ENCODE measurements around the gene ATP6V0A1. TPM values are rescaled to one million over a fixed set of nuclear protein-coding genes. Genes with fewer than 3 reads are reported as not detected.

The ATP6V0A1 gene
- total and polyA plus RNA-seq, 2 experiments from 2014 or later: 23.9 to 42.3 TPM

DNA sequence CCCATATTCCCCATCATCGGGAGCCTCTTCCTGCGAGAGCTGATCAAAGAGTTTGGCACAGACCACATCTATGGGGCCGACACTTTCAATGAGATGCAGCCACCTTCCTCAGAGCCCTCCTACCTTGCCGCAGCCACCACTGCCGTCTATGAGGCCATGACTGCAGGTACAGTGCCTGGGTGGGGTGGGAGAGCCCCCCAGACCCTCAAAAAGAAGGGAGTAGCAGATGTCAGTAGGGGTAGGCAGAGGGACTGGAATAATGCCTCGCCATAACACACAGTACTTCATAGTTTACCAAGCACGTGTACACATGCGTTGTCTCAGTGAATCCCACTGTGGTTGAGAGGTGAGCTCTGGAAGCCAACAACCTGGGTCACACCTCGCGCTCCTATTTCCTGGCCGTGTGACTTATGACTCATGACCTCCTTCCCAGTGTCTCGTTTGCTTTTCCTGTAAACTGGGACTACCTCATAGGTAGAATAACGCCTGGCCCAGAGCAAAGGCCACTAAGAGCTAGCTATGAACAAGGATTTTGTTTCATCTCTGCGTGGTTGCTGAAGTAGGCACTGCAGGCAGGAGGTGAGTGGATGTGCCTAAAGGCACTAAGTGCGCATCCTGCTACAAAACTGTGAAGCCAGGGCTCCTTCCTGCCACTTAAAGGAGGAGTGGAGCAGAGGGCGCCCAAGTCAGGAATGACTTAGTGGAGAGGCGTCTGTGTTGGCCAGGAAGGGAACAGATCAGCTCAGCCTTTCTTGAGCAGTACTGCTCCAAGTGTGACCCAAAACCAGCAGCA is 82.6 kb downstream of the ATP6V0A1 start:
- Mint-ChIP-seq H3K4me3 (no peak overlapping the region), H3K36me3 (ENCODE audit: low read depth) (peaks cover 25% of the 10 kb centered on the region), H3K4me1 (peaks cover 11% of the 10 kb centered on the region), H3K9me3 (no peaks in the 10 kb centered on the region; the same call in 2 of the 3 replicates), H3K27ac (no peak overlapping the region), H3K27me3 (ENCODE audit: insufficient read depth, low read depth, poor library complexity) (peaks cover 6% of the 10 kb centered on the region)
- ATAC-seq (no peak), DNase-seq (ENCODE audit: low spot score) (no peak)
- H3F3A ChIP-seq (replicated peaks; ENCODE audit: low read depth): 0 out of 2 replicates have a peak, but pooled peaks cover 12% of the 10 kb centered on the region
- H3K27ac ChIP-seq (ENCODE audit: low read depth): no peak overlapping the region
- TF ChIP-seq EZH2phosphoT487 (IDR thresholded peaks at IDR 0.05; ENCODE audit: unreplicated experiment): no peak
- TF ChIP-seq POLR2AphosphoS5 (IDR thresholded peaks at IDR 0.05; ENCODE audit: low read depth): no peak
- no peak for TF ChIP-seq EZH2 (IDR thresholded peaks at IDR 0.05; ENCODE audit: low read depth, unreplicated experiment)
- no peaks in the 10 kb centered on the region for H3K27me3 ChIP-seq (ENCODE audit: insufficient read depth)
- no peaks in the 10 kb centered on the region for H3K9me2 ChIP-seq (ENCODE audit: insufficient read depth)
- H2AFZ ChIP-seq: no peak overlapping the region
- H3K4me3 ChIP-seq: no peak overlapping the region
- no peaks in the 10 kb centered on the region for H3K79me2 ChIP-seq (replicated peaks; ENCODE audit: insufficient read depth)
- H3K4me1 ChIP-seq (ENCODE audit: insufficient read depth): peaks cover 7% of the 10 kb centered on the region; the same call in 1 of the 2 replicates
- no peak overlapping the region for H3K4me2 ChIP-seq
- no peaks in the 10 kb centered on the region for H3K36me3 ChIP-seq (ENCODE audit: insufficient read depth)
- H4K20me1 ChIP-seq (replicated peaks; ENCODE audit: insufficient read depth): no peaks in the 10 kb centered on the region

DNA sequence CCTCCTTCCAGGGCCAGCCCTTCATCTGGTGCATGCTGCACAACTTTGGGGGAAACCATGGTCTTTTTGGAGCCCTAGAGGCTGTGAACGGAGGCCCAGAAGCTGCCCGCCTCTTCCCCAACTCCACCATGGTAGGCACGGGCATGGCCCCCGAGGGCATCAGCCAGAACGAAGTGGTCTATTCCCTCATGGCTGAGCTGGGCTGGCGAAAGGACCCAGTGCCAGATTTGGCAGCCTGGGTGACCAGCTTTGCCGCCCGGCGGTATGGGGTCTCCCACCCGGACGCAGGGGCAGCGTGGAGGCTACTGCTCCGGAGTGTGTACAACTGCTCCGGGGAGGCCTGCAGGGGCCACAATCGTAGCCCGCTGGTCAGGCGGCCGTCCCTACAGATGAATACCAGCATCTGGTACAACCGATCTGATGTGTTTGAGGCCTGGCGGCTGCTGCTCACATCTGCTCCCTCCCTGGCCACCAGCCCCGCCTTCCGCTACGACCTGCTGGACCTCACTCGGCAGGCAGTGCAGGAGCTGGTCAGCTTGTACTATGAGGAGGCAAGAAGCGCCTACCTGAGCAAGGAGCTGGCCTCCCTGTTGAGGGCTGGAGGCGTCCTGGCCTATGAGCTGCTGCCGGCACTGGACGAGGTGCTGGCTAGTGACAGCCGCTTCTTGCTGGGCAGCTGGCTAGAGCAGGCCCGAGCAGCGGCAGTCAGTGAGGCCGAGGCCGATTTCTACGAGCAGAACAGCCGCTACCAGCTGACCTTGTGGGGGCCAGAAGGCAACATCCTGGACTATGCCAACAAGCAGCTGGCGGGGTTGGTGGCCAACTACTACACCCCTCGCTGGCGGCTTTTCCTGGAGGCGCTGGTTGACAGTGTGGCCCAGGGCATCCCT is 84.8 kb downstream of the ATP6V0A1 start:
- Mint-ChIP-seq H3K4me3 (no peak overlapping the region), H3K9me3 (no peaks in the 10 kb centered on the region; the same call in 2 of the 3 replicates), H3K27ac (no peak overlapping the region), H3K4me1 (no peaks in the 10 kb centered on the region), H3K36me3 (ENCODE audit: low read depth) (peaks cover 21% of the 10 kb centered on the region; the same call in 2 of the 3 replicates), H3K27me3 (ENCODE audit: insufficient read depth, low read depth, poor library complexity) (peaks cover 6% of the 10 kb centered on the region)
- Histone ChIP-seq H3F3A (replicated peaks; ENCODE audit: low read depth) (peaks cover 6% of the 10 kb centered on the region), H3K4me3 (no peak overlapping the region), H4K20me1 (replicated peaks; ENCODE audit: insufficient read depth) (no peaks in the 10 kb centered on the region), H2AFZ (no peak overlapping the region), H3K36me3 (ENCODE audit: insufficient read depth) (no peaks in the 10 kb centered on the region), H3K4me1 (ENCODE audit: insufficient read depth) (no peaks in the 10 kb centered on the region), H3K27me3 (ENCODE audit: insufficient read depth) (no peaks in the 10 kb centered on the region), H3K79me2 (replicated peaks; ENCODE audit: insufficient read depth) (no peaks in the 10 kb centered on the region), H3K27ac (ENCODE audit: low read depth) (no peak overlapping the region), H3K4me2 (no peak overlapping the region), H3K9me2 (ENCODE audit: insufficient read depth) (no peaks in the 10 kb centered on the region)
- DNase-seq (ENCODE audit: low spot score): no peak
- TF ChIP-seq, protein P1, sequence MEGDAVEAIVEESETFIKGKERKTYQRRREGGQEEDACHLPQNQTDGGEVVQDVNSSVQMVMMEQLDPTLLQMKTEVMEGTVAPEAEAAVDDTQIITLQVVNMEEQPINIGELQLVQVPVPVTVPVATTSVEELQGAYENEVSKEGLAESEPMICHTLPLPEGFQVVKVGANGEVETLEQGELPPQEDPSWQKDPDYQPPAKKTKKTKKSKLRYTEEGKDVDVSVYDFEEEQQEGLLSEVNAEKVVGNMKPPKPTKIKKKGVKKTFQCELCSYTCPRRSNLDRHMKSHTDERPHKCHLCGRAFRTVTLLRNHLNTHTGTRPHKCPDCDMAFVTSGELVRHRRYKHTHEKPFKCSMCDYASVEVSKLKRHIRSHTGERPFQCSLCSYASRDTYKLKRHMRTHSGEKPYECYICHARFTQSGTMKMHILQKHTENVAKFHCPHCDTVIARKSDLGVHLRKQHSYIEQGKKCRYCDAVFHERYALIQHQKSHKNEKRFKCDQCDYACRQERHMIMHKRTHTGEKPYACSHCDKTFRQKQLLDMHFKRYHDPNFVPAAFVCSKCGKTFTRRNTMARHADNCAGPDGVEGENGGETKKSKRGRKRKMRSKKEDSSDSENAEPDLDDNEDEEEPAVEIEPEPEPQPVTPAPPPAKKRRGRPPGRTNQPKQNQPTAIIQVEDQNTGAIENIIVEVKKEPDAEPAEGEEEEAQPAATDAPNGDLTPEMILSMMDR (conservative IDR thresholded peaks at IDR 0.05; ENCODE audit: low read depth in 2 of 2): no peak
- TF ChIP-seq, protein P2, sequence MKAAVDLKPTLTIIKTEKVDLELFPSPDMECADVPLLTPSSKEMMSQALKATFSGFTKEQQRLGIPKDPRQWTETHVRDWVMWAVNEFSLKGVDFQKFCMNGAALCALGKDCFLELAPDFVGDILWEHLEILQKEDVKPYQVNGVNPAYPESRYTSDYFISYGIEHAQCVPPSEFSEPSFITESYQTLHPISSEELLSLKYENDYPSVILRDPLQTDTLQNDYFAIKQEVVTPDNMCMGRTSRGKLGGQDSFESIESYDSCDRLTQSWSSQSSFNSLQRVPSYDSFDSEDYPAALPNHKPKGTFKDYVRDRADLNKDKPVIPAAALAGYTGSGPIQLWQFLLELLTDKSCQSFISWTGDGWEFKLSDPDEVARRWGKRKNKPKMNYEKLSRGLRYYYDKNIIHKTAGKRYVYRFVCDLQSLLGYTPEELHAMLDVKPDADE (IDR thresholded peaks at IDR 0.05): no peak
- ATAC-seq: no peak

All from GM23338 (cell line).